Fibroblast of lung (primary cell): Measurements from ENCODE around the gene RRAS.

Experiments used
- CTCF ChIP-seq, 2 donors: IDR thresholded peaks in 1 of 2; conservative IDR thresholded peaks in 1 of 2; 1 replicate in 1 of 2; 2 replicates in 1 of 2; pipeline ENCODE4 v1.5.1; 2011 to 2012; ENCODE audit warnings: low read length in 2 of 2, control low read depth in 1 of 2, inconsistent platforms in 1 of 2, low read depth in 1 of 2, mild to moderate bottlenecking in 1 of 2
- EZH2 ChIP-seq: IDR thresholded peaks from 2 replicates; pipeline ENCODE4 v1.5.1; 2012; ENCODE audit warnings: low read length, control low read depth, mild to moderate bottlenecking; ENCODE audit errors: missing control alignments

- TF ChIP-seq CTCF (conservative IDR thresholded peaks at IDR 0.05 in 1 of 2, IDR thresholded peaks at IDR 0.05 in 1 of 2; ENCODE audit: low read depth in 1 of 2, low read length in 2 of 2) (no peak), EZH2 (no peak)
Measured at GRCh38 chr19:49681830-49682229, 41.9 kb upstream of the RRAS start.
